HG03039 (cell line): ENCODE measurements around the gene ZC3H12C.

Experiments
- ATAC-seq: cut with Tn5 transposase; IDR thresholded peaks from one replicate; pipeline ENCODE4 v1.9.1; 2021; ENCODE audit warnings: mild to moderate bottlenecking, moderate library complexity; ENCODE audit not compliant: unreplicated experiment

Gene ZC3H12C

DNA sequence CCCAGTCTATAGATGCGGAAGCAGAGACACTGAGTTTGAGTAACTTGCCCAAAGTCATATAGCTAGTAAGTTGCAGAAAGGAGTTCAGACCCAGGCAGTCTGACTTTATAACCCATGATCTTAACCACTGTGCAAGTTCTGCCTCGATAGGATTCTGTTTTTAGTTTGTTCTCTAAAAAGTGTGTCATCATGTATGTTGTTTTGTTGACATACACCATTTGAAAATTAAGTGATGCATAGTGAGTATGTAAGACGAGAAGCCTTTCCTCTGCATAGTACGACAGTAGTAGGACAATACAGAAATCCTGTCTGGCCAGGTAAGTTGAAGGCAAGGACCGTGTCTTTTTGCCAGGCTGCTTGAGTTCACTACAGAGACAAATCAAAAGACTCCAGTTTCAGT, 3.3 kb downstream of the ZC3H12C start:
- ATAC-seq: no peak

DNA sequence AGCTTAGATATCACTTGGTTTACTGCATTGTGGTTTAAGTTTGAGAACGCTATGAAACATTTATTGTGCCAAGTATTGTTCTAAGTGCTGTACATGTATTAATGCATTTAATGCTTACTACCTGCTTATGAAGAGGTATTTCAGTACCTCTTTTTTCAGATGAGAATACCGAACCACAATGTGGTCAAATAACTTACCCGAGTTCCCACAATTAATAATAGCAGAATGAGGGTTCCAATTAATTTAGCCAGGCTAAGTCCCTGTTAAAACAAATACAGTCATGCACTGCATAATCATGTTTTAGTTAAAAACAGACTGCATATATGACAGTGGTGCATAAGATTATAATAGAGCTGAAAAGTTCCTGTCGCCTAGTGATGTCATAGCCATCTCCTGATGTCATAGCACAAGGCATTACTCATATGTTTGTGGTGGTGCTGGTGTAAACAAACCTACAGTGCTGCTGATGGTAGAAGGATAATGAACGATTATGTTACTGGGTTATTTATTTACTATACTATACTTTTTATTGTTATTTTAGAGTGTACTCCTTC, 4.3 kb downstream of the ZC3H12C start:
- no peak for ATAC-seq

DNA sequence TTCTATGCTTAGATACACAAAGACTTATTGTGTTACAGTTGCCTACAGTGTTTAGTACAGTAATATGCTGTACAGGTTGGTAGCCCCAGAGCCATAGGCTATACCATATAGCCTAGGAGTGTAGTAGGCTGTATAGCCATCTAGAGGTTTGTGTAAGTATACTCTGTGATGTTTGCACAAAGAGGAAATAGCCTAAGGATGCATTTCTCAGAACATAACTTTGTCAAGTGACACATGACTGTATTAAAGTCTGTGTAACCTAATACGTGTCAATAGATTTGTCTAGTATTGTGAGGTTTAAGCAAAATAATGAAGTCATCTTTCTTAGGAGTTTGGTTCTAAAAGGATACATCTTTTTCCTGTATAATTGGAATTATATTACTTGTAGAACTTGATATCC, 5.5 kb downstream of the ZC3H12C start:
- peak; percentile 57 for ATAC-seq

DNA sequence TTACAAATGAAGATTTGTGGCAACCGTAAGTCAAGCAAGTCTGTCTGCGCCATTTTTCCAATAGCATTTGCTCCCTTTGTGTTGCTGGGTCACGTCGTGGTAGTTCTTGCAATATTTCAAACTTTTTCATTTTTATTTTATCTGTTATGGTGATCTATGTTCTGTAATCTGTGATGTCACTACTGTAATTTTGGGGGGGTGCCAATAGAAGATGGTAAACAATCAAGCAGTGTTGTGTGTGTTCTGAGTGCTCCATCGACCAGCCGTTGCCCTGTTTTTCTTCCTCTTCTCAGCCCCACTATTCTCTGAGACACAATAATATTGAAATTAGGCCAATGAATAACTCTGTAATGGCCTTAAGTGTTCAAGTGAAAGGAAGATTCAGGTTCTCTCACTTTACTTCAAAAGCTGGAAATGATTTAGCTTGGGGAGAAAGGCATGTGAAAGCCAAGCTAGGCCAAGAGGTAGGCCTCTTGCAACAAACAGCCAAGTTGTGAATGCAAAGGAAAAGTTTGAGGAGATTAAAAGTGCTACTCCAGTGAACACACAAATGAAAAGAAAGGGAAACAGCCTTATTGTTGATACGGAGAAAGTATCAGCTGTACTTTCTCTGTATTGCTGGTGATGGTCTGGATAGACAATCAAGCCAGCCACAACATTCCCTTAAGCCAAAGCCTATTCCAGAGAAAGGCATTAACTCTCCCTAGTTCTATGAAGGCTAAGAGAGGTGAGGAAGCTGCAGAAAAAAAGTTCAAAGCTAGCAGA, 7.5 kb downstream of the ZC3H12C start:
- ATAC-seq: no peak

DNA sequence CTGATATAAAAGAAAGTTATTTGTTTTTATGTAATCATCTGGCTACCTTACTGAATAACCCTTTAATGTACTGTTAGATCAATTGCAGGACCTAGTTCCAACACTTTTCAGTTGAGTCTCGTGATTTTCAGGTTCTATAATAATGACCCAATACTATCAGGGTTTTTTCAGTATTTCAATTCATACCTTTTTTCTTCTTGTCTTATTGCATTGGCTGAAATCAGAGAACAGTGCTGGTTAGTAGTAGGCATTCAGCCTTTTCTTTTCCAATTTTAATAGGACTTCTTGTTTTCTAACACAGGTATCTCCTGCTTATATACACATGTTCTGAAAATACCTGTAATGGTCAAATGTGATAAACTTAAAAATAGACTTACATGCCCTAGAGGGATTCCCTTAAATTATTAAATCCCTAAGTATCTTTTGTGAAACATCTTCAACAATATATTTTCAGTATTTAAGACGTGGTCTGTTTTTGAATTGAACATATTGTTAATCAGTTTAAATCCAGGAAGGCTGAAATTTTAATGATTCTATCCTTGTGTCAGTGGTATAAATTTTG, 13.6 kb downstream of the ZC3H12C start:
- ATAC-seq: no peak

DNA sequence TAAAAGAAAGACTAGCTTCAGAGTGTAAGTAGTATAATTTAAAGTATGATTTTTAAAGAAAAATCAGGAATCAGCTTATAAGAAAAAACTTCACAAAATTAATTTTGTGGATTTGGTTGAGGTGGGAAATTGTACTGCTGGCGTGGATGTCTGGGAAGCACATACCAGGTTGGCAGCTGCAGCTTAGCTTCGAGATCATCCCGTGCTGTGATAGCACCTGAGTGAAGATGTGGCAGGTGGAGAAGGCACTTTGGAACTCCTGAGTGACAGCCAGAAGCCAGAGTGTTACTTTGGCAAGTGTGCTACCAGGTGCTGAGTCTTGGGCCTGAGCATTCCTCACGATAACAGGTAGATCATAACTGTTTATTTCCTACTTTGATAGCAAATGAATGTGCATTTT, 17.7 kb downstream of the ZC3H12C start:
- ATAC-seq: no peak

DNA sequence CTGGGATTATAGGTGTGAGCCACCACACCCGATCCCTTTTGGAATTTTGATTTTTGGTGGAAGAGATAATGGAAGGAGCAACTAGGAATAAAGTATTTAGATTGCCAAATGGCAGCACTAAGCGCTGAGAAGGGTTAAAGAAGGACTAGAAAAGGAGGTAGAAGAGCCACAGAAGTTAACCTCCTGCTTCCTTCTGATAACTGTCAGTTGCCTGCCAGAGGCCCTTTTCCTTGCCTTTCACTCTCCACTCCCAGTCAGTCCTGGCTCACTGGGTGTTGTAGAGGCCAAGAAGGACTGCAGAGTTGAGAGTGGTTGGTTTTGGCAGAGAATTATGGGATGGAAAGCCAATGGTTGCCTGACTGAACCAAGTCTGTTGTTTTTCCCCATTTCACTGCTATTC, 19.3 kb downstream of the ZC3H12C start:
- no peak for ATAC-seq

DNA sequence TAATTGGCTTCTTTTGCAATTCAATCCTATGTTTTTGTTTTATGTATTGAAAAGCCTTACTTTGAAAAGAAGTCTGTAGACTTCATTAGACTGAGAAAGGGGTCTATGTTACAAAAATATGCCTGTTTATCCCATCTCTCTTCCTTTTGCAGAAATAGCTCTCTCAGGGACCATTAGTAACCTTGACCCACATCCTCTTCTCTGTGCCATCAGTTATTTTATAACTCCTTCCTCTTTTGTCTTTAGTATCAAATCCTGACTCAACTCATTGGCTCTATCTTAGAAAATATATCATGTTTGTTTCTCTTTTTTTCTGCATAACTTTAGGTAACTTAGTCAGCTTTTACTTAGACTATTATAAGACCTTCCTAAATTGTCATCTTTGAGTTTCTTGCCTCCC, 20.3 kb downstream of the ZC3H12C start:
- no peak for ATAC-seq

DNA sequence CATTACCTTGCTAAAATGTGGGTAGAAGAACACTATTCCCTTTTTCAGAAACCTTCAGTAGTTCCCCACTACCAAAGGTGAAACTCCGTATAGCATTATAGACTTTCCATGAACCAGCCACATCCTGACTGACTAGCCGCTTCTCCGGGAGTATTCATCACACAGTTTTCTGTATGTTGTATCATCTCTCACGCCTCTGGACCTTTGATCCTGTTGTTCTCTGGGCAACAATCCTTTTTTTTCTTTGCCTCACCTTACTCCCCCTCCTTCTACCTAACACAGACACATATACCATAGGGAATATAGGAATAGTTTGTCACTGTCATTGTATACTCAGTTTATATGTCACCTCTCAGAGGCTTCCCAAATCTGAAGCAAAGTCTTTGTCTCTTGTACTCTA, 20.8 kb downstream of the ZC3H12C start:
- no peak for ATAC-seq

DNA sequence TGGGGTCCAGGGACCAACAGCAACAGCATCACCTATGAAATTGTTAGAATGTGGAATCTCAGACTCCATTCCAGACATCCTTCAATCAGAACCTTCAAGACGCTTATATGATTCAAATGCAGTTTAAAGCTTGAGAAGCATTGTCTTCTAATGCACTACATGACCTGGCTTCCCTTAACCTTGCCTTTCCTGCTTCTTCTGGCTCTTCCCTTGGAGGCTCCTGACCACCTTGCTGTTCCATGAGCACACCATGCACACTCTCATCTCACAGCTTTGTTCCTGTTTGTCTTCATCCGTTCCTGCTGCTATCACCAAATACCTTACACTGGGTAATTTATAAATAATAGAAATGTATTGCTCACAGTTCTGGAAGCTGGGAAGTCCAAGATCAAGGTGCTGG, 26.1 kb downstream of the ZC3H12C start:
- no peak for ATAC-seq

DNA sequence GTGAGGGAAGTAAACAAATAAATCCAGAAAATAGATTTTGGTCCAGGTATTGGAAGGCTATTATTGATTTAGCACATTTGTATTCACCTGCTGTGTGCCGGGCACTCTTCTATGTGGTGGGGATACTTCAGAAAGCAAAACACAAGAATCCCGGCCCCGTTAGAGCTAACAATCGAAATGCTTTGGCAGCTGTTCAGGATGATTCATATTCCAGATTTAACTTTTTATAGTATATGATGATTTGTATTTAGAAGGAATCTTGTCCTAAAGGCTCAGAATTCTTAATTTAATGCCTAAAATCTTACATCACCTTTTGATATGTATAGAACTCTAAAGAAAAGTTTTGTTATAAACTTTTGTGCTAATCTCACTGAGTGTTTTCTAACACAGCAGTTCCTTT, 28.0 kb downstream of the ZC3H12C start:
- ATAC-seq: no peak

DNA sequence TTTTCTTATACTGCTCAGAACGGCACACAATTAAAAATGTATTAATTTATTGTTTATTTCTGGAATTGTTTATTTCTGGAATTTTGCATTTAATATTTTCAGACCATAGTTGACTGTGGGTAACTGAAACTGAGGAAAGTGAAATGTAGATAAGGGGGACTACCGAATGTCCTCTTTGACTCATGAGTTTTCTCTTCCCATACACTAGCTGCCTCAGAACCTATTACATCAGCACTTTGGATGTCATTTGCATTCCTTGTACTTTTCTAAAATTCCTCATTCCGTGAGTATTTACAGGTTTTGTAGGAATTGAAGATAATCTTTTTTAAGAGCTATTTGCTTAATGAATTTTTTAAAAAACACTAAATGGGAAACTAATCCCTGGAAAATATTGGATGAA, 29.8 kb downstream of the ZC3H12C start:
- ATAC-seq: no peak

DNA sequence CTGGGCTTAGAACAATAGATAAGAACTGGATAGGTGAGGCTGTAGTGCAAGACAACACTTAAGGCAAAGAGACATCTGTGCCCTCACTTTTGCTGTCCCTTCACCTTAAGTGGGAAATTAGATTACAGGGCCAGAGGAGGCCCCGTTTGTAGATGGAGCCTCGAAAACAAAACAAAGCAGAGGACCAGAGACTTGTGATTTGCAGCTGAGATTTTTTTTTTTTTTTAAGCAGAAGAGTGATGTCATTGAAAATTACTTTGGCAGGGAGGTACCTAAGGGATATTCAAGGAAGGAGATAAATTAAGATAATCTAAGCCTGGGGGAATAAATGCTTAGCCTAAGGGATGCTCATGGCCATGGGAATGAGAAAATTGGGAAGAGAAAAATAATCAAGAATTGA, 31.4 kb downstream of the ZC3H12C start:
- ATAC-seq: no peak

DNA sequence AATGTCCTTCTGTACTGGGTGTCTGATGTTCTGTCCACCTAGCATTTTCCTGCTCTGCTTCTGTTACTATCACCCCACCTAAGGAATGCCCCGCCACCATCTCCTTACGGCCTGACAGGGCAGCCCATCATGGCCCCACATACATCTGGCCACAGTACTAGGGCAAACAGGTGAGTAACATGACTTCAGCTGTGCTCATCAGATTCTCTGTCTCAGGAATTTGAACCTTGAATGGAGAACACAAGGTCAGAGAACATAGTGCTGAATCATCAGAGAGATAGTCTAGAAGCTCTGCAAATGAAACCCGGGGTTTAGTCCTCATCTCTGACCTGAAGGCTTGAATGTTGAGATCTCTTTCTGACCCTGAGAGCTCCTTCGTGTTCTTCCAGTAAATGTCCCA, 32.4 kb downstream of the ZC3H12C start:
- no peak for ATAC-seq

DNA sequence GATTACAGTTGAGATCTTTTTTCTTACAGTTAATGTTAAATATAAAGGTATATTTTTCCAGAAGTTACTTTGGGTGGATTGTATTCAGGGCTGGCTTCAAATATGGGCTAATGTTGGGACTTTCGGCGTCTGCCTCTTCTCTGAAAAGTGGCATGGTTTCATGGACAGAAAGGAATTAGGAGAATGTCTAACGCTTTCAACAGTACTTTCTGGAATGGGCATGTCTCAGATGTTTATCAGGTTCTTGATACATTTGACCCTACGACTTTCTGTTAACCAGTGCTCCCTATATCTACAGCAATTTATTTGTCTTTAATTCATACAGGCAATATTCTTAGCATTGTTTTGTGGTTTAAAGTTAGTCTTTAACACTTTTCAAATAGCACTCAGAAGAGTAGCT, 33.7 kb downstream of the ZC3H12C start:
- no peak for ATAC-seq

DNA sequence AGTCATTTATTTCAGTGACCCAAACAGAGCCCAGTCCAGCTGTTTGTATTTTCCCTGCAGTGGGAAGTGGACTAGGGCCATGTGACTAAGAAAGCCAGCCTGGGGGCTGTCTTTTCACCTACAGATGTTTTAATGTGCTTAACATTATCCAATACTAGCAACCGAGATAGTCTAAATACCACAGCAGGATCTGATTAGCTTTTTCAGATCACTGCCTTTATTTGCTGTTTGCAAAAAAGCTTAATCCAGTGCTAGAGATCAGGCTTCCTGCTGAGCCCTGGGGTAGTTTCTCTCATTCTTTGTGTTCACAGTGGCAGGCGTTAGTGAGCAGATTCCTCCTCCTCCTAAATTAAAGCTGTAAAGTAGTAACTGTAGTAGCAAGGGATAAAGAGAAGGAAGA, 35.0 kb downstream of the ZC3H12C start:
- ATAC-seq: no peak

DNA sequence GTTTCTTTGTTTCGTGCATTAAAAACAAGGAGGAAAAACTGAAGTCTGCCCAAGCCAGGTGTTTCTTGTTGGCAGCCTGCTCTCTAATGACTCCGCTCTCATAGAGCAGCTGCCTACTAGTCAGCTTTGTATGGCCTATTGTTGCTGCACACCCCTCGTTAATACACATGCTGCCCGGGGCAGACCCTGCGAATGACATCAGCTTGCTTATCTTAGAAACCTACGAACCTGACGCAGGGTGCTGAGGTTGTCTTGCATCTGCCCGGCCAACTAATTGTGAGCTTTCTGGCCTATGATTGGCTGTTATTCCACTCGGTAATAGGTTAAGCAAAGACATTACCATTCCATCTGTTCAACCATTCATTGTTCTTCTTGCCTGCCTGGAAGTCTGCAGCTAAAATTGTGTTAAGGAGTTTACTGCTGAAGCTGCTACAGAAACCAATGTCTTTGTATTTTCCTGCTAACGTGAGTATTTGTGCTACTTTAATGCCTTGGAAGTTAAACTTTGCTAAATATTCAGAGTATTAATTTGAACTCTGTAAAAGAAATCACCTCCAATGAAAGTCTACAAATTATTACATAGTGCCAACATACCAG, 37.5 kb downstream of the ZC3H12C start:
- ATAC-seq: no peak

DNA sequence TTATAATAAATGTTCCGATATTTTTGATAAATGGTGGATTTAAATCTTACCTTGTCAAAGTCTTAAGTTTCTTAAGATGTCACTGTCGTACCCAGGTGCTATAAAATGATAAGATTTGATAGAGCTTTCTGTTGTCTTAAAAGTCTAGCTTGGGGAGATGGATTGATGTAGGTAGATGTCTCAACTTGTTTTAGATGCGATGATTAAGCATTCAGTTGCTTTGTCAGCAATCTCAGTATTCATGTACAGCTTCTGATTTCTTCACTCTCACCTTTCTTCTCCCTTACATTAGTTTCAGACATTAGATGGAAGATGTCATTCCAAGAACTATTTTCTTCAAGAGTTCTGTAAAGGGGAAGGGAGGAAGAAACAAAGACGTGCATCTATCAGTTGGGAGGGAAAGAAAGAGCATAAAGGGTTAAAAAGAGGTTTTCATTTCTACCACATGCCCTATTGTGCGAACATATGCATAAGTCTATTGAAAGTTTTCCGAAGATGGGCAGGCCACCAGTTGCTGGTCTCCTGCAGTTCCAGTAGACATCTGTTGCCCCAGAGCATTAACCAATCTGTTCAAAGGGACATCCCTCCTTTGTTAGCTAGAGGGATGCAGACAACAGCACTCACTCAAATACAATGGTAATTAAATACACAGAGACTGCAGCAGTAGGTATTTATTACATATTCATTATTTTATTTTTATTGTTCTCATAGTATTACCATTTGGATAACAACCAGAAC, 38.4 kb downstream of the ZC3H12C start:
- ATAC-seq: no peak

DNA sequence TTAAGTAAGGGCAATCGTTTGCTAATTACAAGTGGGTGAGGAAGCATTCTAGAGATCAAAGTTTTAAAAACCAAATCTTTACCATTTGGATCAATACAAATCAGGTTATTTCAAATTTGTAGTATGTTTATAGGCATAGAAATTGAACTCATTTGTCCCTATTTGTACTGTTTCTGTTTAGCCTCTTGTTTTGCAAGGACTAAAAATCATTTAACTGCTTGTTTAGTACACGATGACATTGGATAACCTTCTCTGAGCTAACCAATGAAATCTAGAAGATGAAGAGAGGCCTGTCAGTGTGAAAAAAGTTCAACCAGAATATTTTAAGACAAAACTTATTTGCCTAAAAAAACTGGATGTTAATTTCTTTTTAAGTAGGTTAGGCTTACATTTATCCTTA, 40.0 kb downstream of the ZC3H12C start:
- no peak for ATAC-seq

DNA sequence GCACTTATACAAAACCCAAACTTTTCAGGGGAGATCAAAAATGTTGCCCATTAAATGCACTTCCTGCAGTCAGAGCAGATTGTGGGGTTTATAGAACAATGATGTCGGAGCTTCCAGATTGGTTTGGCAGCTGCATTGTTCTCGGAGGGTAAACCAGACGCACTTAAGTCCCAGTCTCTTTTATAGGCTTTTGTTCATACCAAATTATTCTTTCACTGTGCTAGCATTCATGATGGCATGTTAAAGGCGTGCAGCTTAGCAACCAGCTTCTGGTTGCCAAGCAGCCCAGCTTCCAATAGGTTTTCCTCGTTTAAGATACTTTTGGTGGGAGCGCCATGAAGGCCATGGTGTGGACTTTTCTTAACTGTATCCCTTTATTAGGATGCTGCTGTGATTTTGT, 40.9 kb downstream of the ZC3H12C start:
- no peak for ATAC-seq

DNA sequence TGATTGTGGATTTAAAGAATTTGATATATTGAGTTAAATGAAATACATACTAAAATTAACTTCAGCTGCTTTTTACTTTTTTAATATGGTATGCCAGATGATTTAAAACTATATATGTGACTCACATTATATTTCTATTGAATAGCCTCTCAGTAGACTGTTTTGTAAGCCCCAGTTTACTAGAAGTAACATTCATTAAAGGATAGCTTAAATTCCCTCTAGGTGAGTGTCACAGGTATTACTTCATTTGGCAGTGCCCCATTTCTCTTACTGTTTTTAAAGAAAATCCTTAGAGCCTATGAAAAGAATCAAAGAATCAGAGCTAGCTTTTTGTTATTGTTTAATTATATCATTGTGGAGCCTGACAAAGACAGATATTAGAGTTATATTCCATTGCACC, 48.6 kb downstream of the ZC3H12C start:
- no peak for ATAC-seq
